PC-9 (cell line): ENCODE measurements around the gene SESN1. TPM values are rescaled to one million over a fixed set of nuclear protein-coding genes. Genes with fewer than 3 reads are reported as not detected.

ENCODE experiments used
- BruUV-seq: library from RNA; stranded (reverse); fragments of 400-500 nt; replicated peaks from 2 replicates; lab custom pipeline; 2021; lab: Mats Ljungman, UMichigan
- CTCF ChIA-PET: fragments of 300-600 bp; sonication (Branson Sonifier 250); formaldehyde crosslinking; loops from one replicate; lab custom pipeline; 2022; ENCODE audit warnings: antibody characterized with exemption; lab: Charles Lee
- POLR2A ChIA-PET: fragments of 300-600 bp; sonication (Branson Sonifier 250); formaldehyde crosslinking; loops from one replicate; lab custom pipeline; 2022; ENCODE audit warnings: antibody characterized with exemption; ENCODE audit not compliant: unreplicated experiment; lab: Charles Lee
- DNase-seq, 2 experiments: peaks; one replicate each; pipeline versions ENCODE4 v3.0.0 to v3.0.0-alpha.2; 2015 to 2022; ENCODE audit warnings: mixed read lengths in 1 of 2
- H2AFZ ChIP-seq: fragments of 200-600 bp; sonication (generic); 2 replicates; pipeline ENCODE4 v1.8.1; 2017; ENCODE audit warnings: antibody characterized with exemption
- H3F3A ChIP-seq: fragments of 200-600 bp; sonication (generic); 2 replicates; pipeline ENCODE4 v1.8.1; 2017; ENCODE audit warnings: antibody characterized with exemption, mild to moderate bottlenecking, low read depth; ENCODE audit not compliant: insufficient read depth
- H3K27ac ChIP-seq: fragments of 200-600 bp; sonication (generic); 2 replicates; pipeline ENCODE4 v1.6.1; 2016; ENCODE audit warnings: mixed run types
- H3K27me3 ChIP-seq: fragments of 200-600 bp; sonication (generic); 2 replicates; pipeline ENCODE4 v1.6.1; 2016; ENCODE audit warnings: low read depth, mixed run types; ENCODE audit not compliant: insufficient read depth
- H3K36me3 ChIP-seq: fragments of 200-600 bp; sonication (generic); 2 replicates; pipeline ENCODE4 v1.6.1; 2016; ENCODE audit warnings: low read depth, mixed run types
- H3K4me1 ChIP-seq: fragments of 200-600 bp; sonication (generic); replicated peaks from 2 replicates; pipeline ENCODE4 v1.6.1; 2016; ENCODE audit warnings: mixed run types; ENCODE audit not compliant: insufficient read depth
- H3K4me2 ChIP-seq: fragments of 200-600 bp; sonication (generic); 2 replicates; pipeline ENCODE4 v1.6.1; 2017; ENCODE audit warnings: mixed run types
- H3K4me3 ChIP-seq: fragments of 200-600 bp; sonication (generic); 2 replicates; pipeline ENCODE4 v1.6.1; 2016; ENCODE audit warnings: mixed run types
- H3K79me2 ChIP-seq: fragments of 200-600 bp; sonication (generic); 2 replicates; pipeline ENCODE4 v1.6.1; 2017; ENCODE audit warnings: low read depth, mixed run types
- H3K9me2 ChIP-seq: fragments of 200-600 bp; sonication (generic); 2 replicates; pipeline ENCODE4 v1.8.1; 2017; ENCODE audit warnings: mild to moderate bottlenecking; ENCODE audit not compliant: insufficient read depth
- H3K9me3 ChIP-seq: fragments of 200-600 bp; sonication (generic); 2 replicates; pipeline ENCODE4 v1.8.1; 2016; ENCODE audit warnings: low read depth; ENCODE audit not compliant: insufficient read depth
- H4K20me1 ChIP-seq: fragments of 200-600 bp; sonication (generic); 2 replicates; pipeline ENCODE4 v1.8.1; 2017; ENCODE audit not compliant: insufficient read depth
- EZH2 ChIP-seq: fragments of 200-600 bp; sonication (generic); IDR thresholded peaks from 2 replicates; pipeline ENCODE4 v1.8.0; 2017; ENCODE audit warnings: antibody characterized with exemption, low read depth
- intact Hi-C: fragments of 100-400 bp; cut with micrococcal nuclease; formaldehyde crosslinking; loops from one replicate; pipeline ENCODE4 v1.10.0; 2022; ENCODE audit not compliant: unreplicated experiment
- total RNA-seq: library from RNA; stranded (reverse); gene quantifications from 2 replicates; pipeline ENCODE4 v1.2.3, GENCODE V29; 2021
- TF ChIP-seq, protein P1 (sequence below): fragments of 200-600 bp; sonication (generic); conservative IDR thresholded peaks from 2 replicates; pipeline ENCODE4 v1.6.1; 2017; ENCODE audit warnings: mixed run types, antibody characterized with exemption, mild to moderate bottlenecking, moderate library complexity

SESN1 gene
- total RNA-seq, 1 experiment from 2014 or later, result 6.5 TPM

DNA sequence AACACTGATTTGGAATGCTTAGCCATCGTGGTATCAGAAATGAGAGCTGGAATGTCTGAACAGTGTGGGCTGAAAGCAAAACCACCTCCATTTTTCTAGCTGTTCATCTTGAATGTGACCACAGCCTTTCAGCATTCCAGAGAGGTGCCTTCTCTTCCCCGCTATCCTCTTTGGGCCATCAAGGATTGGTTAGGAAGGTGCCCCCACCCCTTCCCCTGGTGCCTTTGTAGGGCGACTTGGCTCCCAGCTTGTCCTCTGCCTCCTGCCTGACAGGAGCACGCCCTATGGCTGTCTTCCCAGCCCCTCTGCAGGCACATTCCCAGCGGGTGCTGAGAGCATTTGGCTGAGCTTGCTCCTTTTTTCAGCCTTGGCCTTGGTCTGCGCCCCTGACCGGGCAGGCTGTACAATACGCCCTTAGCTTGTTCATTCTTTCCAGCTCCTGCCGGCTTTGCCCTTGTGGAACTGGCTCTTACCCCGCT is 148.9 kb downstream of the SESN1 start:
- H2AFZ ChIP-seq, result no peak overlapping the region
- peaks cover 17% of the 10 kb centered on the region; the same call in 1 of the 2 replicates for H3F3A ChIP-seq
- TF ChIP-seq, protein P1, sequence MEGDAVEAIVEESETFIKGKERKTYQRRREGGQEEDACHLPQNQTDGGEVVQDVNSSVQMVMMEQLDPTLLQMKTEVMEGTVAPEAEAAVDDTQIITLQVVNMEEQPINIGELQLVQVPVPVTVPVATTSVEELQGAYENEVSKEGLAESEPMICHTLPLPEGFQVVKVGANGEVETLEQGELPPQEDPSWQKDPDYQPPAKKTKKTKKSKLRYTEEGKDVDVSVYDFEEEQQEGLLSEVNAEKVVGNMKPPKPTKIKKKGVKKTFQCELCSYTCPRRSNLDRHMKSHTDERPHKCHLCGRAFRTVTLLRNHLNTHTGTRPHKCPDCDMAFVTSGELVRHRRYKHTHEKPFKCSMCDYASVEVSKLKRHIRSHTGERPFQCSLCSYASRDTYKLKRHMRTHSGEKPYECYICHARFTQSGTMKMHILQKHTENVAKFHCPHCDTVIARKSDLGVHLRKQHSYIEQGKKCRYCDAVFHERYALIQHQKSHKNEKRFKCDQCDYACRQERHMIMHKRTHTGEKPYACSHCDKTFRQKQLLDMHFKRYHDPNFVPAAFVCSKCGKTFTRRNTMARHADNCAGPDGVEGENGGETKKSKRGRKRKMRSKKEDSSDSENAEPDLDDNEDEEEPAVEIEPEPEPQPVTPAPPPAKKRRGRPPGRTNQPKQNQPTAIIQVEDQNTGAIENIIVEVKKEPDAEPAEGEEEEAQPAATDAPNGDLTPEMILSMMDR, result no peak
- no peak for TF ChIP-seq EZH2
- no peak overlapping the region for H3K4me3 ChIP-seq
- no TSS peak for BruUV-seq
- no peaks in the 10 kb centered on the region for H4K20me1 ChIP-seq
- peaks cover 33% of the 10 kb centered on the region for H3K4me1 ChIP-seq
- intact Hi-C loops, result loop anchor here (5.0 kb wide), 1 partner anchor 127 kb away; no protein-coding TSS in a partner anchor
- no peaks in the 10 kb centered on the region for H3K79me2 ChIP-seq
- H3K9me2 ChIP-seq, result no peaks in the 10 kb centered on the region
- CTCF ChIA-PET, result no interaction called here
- H3K36me3 ChIP-seq, result no peaks in the 10 kb centered on the region
- no peak overlapping the region for H3K27ac ChIP-seq
- no peak for DNase-seq
- POLR2A ChIA-PET, result interaction anchor here (0.6 kb wide), 1 partner anchor 11 kb away, joined by 3 read pairs; no protein-coding TSS in a partner anchor
- no peaks in the 10 kb centered on the region for H3K9me3 ChIP-seq
- no peaks in the 10 kb centered on the region for H3K27me3 ChIP-seq
- no peak overlapping the region for H3K4me2 ChIP-seq

DNA sequence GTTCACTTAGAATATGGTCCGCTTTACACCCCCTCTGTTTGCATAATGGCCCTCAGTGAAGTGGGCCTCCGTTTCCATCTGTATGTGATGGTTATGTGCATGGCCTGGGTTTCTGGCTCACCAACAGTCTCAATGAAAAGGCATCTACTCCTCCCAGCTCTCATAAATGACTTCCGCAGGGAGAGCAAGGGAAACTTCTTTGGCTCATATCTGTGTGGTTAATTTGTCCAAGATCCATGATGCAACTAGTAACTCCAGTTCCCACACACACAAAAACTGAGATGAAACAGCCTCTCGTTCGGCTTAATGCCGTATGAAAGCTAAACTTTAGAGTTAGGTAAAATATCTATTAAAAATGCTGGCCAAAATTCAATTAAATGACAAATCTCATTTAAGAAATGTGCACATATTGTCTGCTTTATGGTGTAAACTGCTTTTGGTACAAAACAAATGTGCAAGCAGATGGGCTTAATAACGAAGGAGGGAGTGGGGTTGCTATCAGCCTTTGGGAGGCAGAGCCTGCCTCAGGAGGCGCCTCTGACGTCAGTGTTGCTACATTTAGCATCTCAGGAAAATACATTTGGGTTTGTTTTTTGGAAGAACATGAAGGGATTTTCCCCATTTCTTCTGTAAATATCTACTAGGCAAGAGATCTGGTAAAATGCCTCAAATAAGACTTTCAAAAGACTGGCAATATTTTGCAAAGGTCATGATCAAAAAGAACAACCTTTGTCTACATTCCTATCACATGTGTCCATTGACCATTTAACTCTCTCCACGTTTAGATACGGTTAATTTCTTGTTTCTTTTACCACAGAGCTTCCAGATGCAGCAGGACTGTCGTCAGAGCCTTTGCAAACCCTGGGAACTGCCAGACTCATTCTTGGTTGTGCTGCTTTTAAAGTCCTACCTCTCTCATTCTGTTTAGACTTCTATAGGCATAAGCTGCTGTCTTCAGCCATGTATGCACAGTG is 149.7 kb downstream of the SESN1 start:
- no peak overlapping the region for H3K4me2 ChIP-seq

DNA sequence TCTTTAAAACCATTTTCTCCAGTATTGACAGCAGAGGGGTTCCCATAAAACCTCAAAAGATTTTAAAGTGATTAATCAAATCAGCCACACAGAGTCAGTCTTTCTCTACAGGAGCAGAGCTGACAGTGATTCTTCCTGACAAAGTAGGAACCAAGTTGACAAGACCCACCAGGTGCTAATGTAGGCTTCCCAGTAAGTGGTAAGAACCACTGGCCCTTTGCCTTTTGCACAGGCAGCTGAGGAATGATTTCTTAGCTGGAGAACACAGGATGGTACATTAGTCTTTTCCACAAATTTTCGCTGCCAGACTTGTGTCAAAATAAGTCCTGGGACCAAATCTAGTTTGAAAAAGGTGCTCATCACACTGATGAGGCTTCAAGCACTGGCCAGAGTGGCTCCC is 150.6 kb downstream of the SESN1 start:
- Histone ChIP-seq H3K27me3 (no peaks in the 10 kb centered on the region), H3K4me2 (no peak overlapping the region), H3K9me2 (no peaks in the 10 kb centered on the region), H3K9me3 (no peaks in the 10 kb centered on the region), H3F3A (peaks cover 17% of the 10 kb centered on the region; the same call in 1 of the 2 replicates), H3K27ac (no peak overlapping the region), H4K20me1 (no peaks in the 10 kb centered on the region), H3K79me2 (no peaks in the 10 kb centered on the region), H3K4me3 (no peak overlapping the region), H2AFZ (no peak overlapping the region), H3K36me3 (no peaks in the 10 kb centered on the region), H3K4me1 (peaks cover 32% of the 10 kb centered on the region)
- no TSS peak for BruUV-seq
- POLR2A ChIA-PET, result no interaction called here
- CTCF ChIA-PET, result no interaction called here
- DNase-seq, result no peak
- TF ChIP-seq, protein P1, result no peak
- TF ChIP-seq EZH2, result no peak
- intact Hi-C loops, result no loop called here

More for the DNA sequence above, 149.7 kb downstream of the SESN1 start:
- no peak for DNase-seq
- H3K79me2 ChIP-seq, result no peaks in the 10 kb centered on the region
- TF ChIP-seq, protein P1, result no peak
- TF ChIP-seq EZH2, result no peak
- no peaks in the 10 kb centered on the region for H3K9me2 ChIP-seq
- H3K27me3 ChIP-seq, result no peaks in the 10 kb centered on the region
- intact Hi-C loops, result loop anchor here (5.0 kb wide), 1 partner anchor 127 kb away; no protein-coding TSS in a partner anchor
- no peaks in the 10 kb centered on the region for H3K36me3 ChIP-seq
- BruUV-seq, result no TSS peak
- no peak overlapping the region for H3K27ac ChIP-seq
- H2AFZ ChIP-seq, result no peak overlapping the region
- no peaks in the 10 kb centered on the region for H3K9me3 ChIP-seq
- H3F3A ChIP-seq, result peaks cover 17% of the 10 kb centered on the region; the same call in 1 of the 2 replicates
- no peak overlapping the region for H3K4me3 ChIP-seq
- ChIA-PET POLR2A (no interaction called here), CTCF (no interaction called here)
- H3K4me1 ChIP-seq, result peaks cover 33% of the 10 kb centered on the region
- H4K20me1 ChIP-seq, result no peaks in the 10 kb centered on the region
